Brain microvascular endothelial cell (primary cell): Measurements from ENCODE around the gene LRCH4.

Source experiments
- DNase-seq: peaks from one replicate; pipeline ENCODE4 v3.0.0-alpha.2; 2020
- H3K27ac ChIP-seq: fragments of 250-450 bp; sonication (Bioruptor Pico); 2 replicates; pipeline ENCODE4 v1.5.1; 2020; ENCODE audit warnings: mild to moderate bottlenecking, moderate library complexity
- H3K27me3 ChIP-seq: fragments of 250-450 bp; sonication (Bioruptor Pico); replicated peaks from 2 replicates; pipeline ENCODE4 v1.5.1; 2020; ENCODE audit warnings: mild to moderate bottlenecking
- H3K36me3 ChIP-seq: fragments of 250-450 bp; sonication (Bioruptor Pico); replicated peaks from 2 replicates; pipeline ENCODE4 v1.5.1; 2020; ENCODE audit warnings: mild to moderate bottlenecking
- H3K4me3 ChIP-seq: 2 replicates; pipeline ENCODE4 v1.5.1; 2011; ENCODE audit warnings: low read depth, mild to moderate bottlenecking, control low read depth, low read length, moderate library complexity
- CTCF ChIP-seq: IDR thresholded peaks from 2 replicates; pipeline ENCODE4 v1.5.1; 2011; ENCODE audit warnings: low read depth, mild to moderate bottlenecking, moderate library complexity, low read length, control low read depth, inconsistent platforms; ENCODE audit errors: missing control alignments
- in situ Hi-C: cut with HindIII; loops from 2 replicates; pipeline ENCODE4 v1.10.0; 2017; ENCODE audit warnings: low sequenced_read_pairs, low pct_ligation_motif_present

Gene LRCH4

DNA sequence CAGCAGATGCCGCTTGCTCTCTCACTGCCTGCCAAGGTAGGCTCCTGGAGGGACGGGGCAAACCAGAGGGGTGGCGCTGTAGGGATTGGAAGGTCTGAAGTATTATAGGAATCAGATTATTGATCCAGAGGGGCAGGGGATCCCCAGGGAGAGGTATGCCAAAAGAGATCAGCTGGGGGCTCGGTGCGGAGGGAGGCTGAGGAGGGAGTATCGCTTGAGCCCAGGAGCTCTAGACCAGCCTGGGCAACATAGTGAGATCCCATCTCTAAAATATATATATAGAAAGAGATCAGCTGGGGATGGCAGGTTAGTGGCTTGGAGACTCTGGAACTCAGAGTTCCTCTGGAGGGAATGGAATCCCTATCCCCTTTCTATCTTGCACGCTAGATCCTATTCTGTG is 9.3 kb upstream of the LRCH4 start:
- H3K27ac ChIP-seq = no peak overlapping the region
- no peak for TF ChIP-seq CTCF

GRCh38 chr7:100591596-100591995 is 5.7 kb upstream of the LRCH4 start:
- no peak overlapping the region for H3K4me3 ChIP-seq
- no peak for DNase-seq
- no peak overlapping the region for H3K27ac ChIP-seq
- H3K36me3 ChIP-seq = no peaks in the 10 kb centered on the region
- H3K27me3 ChIP-seq = no peaks in the 10 kb centered on the region
- in situ Hi-C loops = no loop called here
- no peak for TF ChIP-seq CTCF

More for the DNA sequence above, 9.3 kb upstream of the LRCH4 start:
- Histone ChIP-seq H3K36me3 (no peaks in the 10 kb centered on the region), H3K4me3 (no peak overlapping the region), H3K27me3 (no peaks in the 10 kb centered on the region)
- in situ Hi-C loops = no loop called here
- no peak for DNase-seq

GRCh38 chr7:100590077-100590737 is 4.3 kb upstream of the LRCH4 start:
- H3K27me3 ChIP-seq = no peaks in the 10 kb centered on the region
- DNase-seq = no peak
- TF ChIP-seq CTCF = no peak
- H3K4me3 ChIP-seq = peak overlapping the region; percentile 5
- no peaks in the 10 kb centered on the region for H3K36me3 ChIP-seq
- no peak overlapping the region for H3K27ac ChIP-seq
- in situ Hi-C loops = no loop called here

DNA sequence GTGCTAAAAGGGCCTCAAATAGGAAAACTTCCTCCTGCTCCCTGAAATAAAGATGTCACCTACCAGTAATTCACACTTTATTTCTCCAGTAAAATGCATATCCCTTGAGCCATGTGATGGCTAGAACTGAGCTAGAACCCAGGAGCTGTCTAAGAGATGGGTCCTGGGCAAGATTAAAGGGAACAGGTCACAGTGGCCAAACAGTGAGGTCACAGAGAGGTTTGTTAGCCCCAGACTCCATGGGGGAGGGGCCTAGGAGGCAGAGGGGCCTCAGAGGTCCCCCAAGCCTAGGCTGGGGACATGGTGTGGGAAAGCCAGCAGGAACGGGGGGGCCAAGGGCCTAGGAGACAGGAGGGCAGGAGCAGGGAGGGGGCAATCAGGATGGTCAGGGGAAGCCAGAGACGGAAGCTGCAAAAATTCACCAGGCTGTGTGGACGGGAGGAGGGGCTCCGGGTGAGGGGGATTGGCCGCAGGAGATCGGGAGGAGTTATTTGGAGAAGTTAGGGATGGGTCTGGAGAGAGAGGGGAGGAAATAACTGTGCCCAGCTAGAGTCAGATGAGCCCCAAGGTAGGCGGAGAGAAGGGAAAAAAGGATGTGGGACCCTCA is 3.5 kb upstream of the LRCH4 start:
- DNase-seq = no peak
- no peak for TF ChIP-seq CTCF
- no peaks in the 10 kb centered on the region for H3K27me3 ChIP-seq
- H3K36me3 ChIP-seq = no peaks in the 10 kb centered on the region
- in situ Hi-C loops = no loop called here
- no peak overlapping the region for H3K27ac ChIP-seq
- H3K4me3 ChIP-seq = no peak overlapping the region

GRCh38 chr7:100588438-100588837 is 2.5 kb upstream of the LRCH4 start:
- H3K27ac ChIP-seq = no peak overlapping the region
- DNase-seq = peak; percentile 25
- in situ Hi-C loops = no loop called here
- TF ChIP-seq CTCF = peak; percentile 55
- no peaks in the 10 kb centered on the region for H3K27me3 ChIP-seq
- H3K4me3 ChIP-seq = no peak overlapping the region
- no peaks in the 10 kb centered on the region for H3K36me3 ChIP-seq
